ENCODE results near the gene PLS1. TPM values are rescaled to one million over a fixed set of nuclear protein-coding genes. Genes with fewer than 3 reads are reported as not detected.

The PLS1 gene
- polyA plus RNA-seq, 1 of the 3 experiments (the other 2 are of a cell fraction): 2.9 TPM

DNA sequence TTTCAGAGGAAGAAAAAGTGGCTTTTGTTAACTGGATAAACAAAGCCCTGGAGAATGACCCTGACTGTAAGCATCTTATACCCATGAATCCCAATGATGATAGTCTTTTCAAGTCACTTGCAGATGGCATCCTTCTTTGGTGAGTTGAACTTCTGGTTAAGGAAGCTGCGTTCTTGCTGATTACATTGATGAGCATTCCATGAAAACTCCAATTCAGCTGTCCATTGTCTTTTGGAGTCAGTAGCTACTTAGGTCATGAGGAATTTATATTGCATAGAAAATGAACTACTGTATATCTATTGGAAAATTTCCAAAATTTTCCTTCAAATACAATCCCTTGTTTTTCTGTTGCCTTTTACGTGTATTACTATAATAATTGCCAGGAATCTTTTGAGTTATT lies 80.0 kb downstream of the PLS1 start:
- H3K9me2 ChIP-seq: no peaks in the 10 kb centered on the region
- POLR2A ChIA-PET: no interaction called here
- no peak overlapping the region for H3K27ac ChIP-seq (ENCODE audit: low read depth in 2 of 2, low read length in 1 of 2)
- H3K4me2 ChIP-seq: no peak overlapping the region
- H3K27me3 ChIP-seq (ENCODE audit: insufficient read depth): no peaks in the 10 kb centered on the region
- no peaks in the 10 kb centered on the region for H3F3A ChIP-seq (replicated peaks; ENCODE audit: insufficient read depth)
- DNase-seq: no peak
- 99% methylated on average over 2 of the region's 2 CpGs for WGBS (ENCODE audit: low lambda C conversion rate)
- H3K36me3 ChIP-seq (replicated peaks in 1 of 2; ENCODE audit: control insufficient read depth in 1 of 2, insufficient read depth in 2 of 2, low read length in 1 of 2): no peaks in the 10 kb centered on the region
- TF ChIP-seq, protein P1, sequence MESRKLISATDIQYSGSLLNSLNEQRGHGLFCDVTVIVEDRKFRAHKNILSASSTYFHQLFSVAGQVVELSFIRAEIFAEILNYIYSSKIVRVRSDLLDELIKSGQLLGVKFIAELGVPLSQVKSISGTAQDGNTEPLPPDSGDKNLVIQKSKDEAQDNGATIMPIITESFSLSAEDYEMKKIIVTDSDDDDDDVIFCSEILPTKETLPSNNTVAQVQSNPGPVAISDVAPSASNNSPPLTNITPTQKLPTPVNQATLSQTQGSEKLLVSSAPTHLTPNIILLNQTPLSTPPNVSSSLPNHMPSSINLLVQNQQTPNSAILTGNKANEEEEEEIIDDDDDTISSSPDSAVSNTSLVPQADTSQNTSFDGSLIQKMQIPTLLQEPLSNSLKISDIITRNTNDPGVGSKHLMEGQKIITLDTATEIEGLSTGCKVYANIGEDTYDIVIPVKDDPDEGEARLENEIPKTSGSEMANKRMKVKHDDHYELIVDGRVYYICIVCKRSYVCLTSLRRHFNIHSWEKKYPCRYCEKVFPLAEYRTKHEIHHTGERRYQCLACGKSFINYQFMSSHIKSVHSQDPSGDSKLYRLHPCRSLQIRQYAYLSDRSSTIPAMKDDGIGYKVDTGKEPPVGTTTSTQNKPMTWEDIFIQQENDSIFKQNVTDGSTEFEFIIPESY (IDR thresholded peaks at IDR 0.05; ENCODE audit: borderline replicate concordance, low read depth): no peak
- H3K9ac ChIP-seq: no peak overlapping the region
- no peaks in the 10 kb centered on the region for H3K9me3 ChIP-seq
- no peaks in the 10 kb centered on the region for H3K79me2 ChIP-seq (ENCODE audit: insufficient read depth)
- no peaks in the 10 kb centered on the region for H4K20me1 ChIP-seq (ENCODE audit: insufficient read depth)
- CTCF ChIA-PET: interaction anchor here (1.0 kb wide), 1 partner anchor 17 kb away, joined by 3 read pairs; no protein-coding TSS in a partner anchor
- no peak overlapping the region for H2AFZ ChIP-seq (ENCODE audit: low read depth)
- no peaks in the 10 kb centered on the region for H3K4me1 ChIP-seq (ENCODE audit: control insufficient read depth in 1 of 2, insufficient read depth in 2 of 2, low read depth in 1 of 2, low read length in 1 of 2)
- no peak overlapping the region for H3K4me3 ChIP-seq (ENCODE audit: low read depth in 2 of 2, low read length in 1 of 2)

DNA sequence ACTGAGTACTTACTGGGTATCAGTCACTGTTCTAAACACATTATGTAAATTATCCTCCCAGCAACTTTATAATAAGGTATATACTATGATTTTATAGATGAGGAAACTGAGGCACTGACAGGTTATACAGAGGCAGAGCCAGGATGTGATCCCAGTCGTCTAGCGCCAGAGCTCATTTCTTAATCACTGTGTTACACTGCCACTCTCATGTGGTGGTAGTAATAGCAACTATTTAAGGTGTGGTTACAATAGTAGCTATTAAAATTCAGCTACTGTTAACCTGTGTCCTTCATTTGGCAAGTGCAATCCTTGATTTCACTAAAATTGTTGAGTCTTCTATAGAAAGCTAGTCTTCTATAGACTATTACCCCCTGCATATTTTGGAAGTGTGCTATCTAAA lies 84.5 kb downstream of the PLS1 start:
- ChIA-PET CTCF (interaction anchor here (1.1 kb wide), 1 partner anchor 11 kb away, joined by 3 read pairs; no protein-coding TSS in a partner anchor), POLR2A (no interaction called here)
- Histone ChIP-seq H3F3A (replicated peaks; ENCODE audit: insufficient read depth) (no peaks in the 10 kb centered on the region), H3K9me2 (no peaks in the 10 kb centered on the region), H3K36me3 (replicated peaks in 1 of 2; ENCODE audit: control insufficient read depth in 1 of 2, insufficient read depth in 2 of 2, low read length in 1 of 2) (no peaks in the 10 kb centered on the region), H3K79me2 (ENCODE audit: insufficient read depth) (no peaks in the 10 kb centered on the region), H3K4me2 (no peak overlapping the region), H2AFZ (ENCODE audit: low read depth) (no peak overlapping the region), H3K27me3 (ENCODE audit: insufficient read depth) (no peaks in the 10 kb centered on the region), H3K4me3 (ENCODE audit: low read depth in 2 of 2, low read length in 1 of 2) (no peak overlapping the region), H3K4me1 (ENCODE audit: control insufficient read depth in 1 of 2, insufficient read depth in 2 of 2, low read depth in 1 of 2, low read length in 1 of 2) (no peaks in the 10 kb centered on the region), H3K9me3 (no peaks in the 10 kb centered on the region), H4K20me1 (ENCODE audit: insufficient read depth) (no peaks in the 10 kb centered on the region), H3K27ac (ENCODE audit: low read depth in 2 of 2, low read length in 1 of 2) (no peak overlapping the region), H3K9ac (no peak overlapping the region)
- 88% methylated on average over 2 of the region's 2 CpGs for WGBS (ENCODE audit: low lambda C conversion rate)
- DNase-seq: no peak
- no peak for TF ChIP-seq CHD2 (IDR thresholded peaks at IDR 0.05; ENCODE audit: low read length, partially characterized antibody)
- TF ChIP-seq RXRA (IDR thresholded peaks at IDR 0.05; ENCODE audit: borderline replicate concordance, low read depth): no peak
- no peak for TF ChIP-seq MXI1 (IDR thresholded peaks at IDR 0.05; ENCODE audit: low read depth, low read length)
- TF ChIP-seq ELF1 (IDR thresholded peaks at IDR 0.05): no peak
- no peak for TF ChIP-seq TAF1 (IDR thresholded peaks at IDR 0.05; ENCODE audit: borderline replicate concordance, low read depth, low read length)
- TF ChIP-seq, protein P2, sequence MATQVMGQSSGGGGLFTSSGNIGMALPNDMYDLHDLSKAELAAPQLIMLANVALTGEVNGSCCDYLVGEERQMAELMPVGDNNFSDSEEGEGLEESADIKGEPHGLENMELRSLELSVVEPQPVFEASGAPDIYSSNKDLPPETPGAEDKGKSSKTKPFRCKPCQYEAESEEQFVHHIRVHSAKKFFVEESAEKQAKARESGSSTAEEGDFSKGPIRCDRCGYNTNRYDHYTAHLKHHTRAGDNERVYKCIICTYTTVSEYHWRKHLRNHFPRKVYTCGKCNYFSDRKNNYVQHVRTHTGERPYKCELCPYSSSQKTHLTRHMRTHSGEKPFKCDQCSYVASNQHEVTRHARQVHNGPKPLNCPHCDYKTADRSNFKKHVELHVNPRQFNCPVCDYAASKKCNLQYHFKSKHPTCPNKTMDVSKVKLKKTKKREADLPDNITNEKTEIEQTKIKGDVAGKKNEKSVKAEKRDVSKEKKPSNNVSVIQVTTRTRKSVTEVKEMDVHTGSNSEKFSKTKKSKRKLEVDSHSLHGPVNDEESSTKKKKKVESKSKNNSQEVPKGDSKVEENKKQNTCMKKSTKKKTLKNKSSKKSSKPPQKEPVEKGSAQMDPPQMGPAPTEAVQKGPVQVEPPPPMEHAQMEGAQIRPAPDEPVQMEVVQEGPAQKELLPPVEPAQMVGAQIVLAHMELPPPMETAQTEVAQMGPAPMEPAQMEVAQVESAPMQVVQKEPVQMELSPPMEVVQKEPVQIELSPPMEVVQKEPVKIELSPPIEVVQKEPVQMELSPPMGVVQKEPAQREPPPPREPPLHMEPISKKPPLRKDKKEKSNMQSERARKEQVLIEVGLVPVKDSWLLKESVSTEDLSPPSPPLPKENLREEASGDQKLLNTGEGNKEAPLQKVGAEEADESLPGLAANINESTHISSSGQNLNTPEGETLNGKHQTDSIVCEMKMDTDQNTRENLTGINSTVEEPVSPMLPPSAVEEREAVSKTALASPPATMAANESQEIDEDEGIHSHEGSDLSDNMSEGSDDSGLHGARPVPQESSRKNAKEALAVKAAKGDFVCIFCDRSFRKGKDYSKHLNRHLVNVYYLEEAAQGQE (IDR thresholded peaks at IDR 0.05; ENCODE audit: low read depth, low read length): no peak
- TF ChIP-seq SIN3A (IDR thresholded peaks at IDR 0.05; ENCODE audit: borderline replicate concordance, low read depth, low read length): no peak

Measured in SK-N-SH (cell line).